Neural cell (in vitro differentiated cells): ENCODE data around the gene TFPI2. TPM values are rescaled to one million over a fixed set of nuclear protein-coding genes. Genes with fewer than 3 reads are reported as not detected.

ENCODE experiments used
- H2AFZ ChIP-seq: fragments of 200-600, 300-800 bp; sonication (generic), shearing (Covaris generic); 2 replicates; pipeline ENCODE4 v1.6.0; 2014; ENCODE audit warnings: low read depth, mild to moderate bottlenecking, antibody characterized with exemption, low read length, moderate library complexity
- H3F3A ChIP-seq: fragments of 200-600 bp; shearing (Covaris generic); 2 replicates; pipeline ENCODE4 v1.6.1; 2016; ENCODE audit warnings: mild to moderate bottlenecking, moderate library complexity, mixed read lengths, antibody characterized with exemption, low read length; ENCODE audit not compliant: insufficient read depth, poor library complexity, severe bottlenecking
- H3K27ac ChIP-seq: fragments of 200-600, 300-800 bp; sonication (generic), shearing (Covaris generic); 2 replicates; pipeline ENCODE4 v1.5.1; 2014; ENCODE audit warnings: mild to moderate bottlenecking, low read length, moderate library complexity
- H3K27me3 ChIP-seq: fragments of 300-800, 200-600 bp; sonication (generic), shearing (Covaris generic); 2 replicates; pipeline ENCODE4 v1.6.0; 2014; ENCODE audit warnings: mild to moderate bottlenecking, low read depth, low read length, moderate library complexity; ENCODE audit not compliant: insufficient read depth
- H3K36me3 ChIP-seq: fragments of 300-800, 200-600 bp; sonication (generic), shearing (Covaris generic); 2 replicates; pipeline ENCODE4 v1.5.1; 2014; ENCODE audit warnings: mild to moderate bottlenecking, antibody characterized with exemption, low read length, moderate library complexity; ENCODE audit not compliant: insufficient read depth
- H3K4me2 ChIP-seq: fragments of 300-800, 200-600 bp; sonication (generic), shearing (Covaris generic); 2 replicates; pipeline ENCODE4 v1.6.0; 2014; ENCODE audit warnings: mild to moderate bottlenecking, low read length
- H3K4me3 ChIP-seq: fragments of 300-800, 200-600 bp; sonication (generic), shearing (Covaris generic); 2 replicates; pipeline ENCODE4 v1.5.1; 2014; ENCODE audit warnings: mild to moderate bottlenecking, low read length, moderate library complexity
- H3K79me2 ChIP-seq: fragments of 200-600 bp; shearing (Covaris generic); replicated peaks from 2 replicates; pipeline ENCODE4 v1.6.0; 2014; ENCODE audit warnings: mild to moderate bottlenecking, low read length, moderate library complexity; ENCODE audit not compliant: insufficient read depth
- H3K9ac ChIP-seq: fragments of 300-800, 200-600 bp; sonication (generic), shearing (Covaris generic); 2 replicates; pipeline ENCODE4 v1.6.1; 2016; ENCODE audit warnings: mild to moderate bottlenecking, low read length, mixed read lengths
- H3K9me2 ChIP-seq: fragments of 200-600 bp; shearing (Covaris generic); 2 replicates; pipeline ENCODE4 v1.6.1; 2016; ENCODE audit warnings: mild to moderate bottlenecking, low read length, mixed read lengths; ENCODE audit not compliant: insufficient read depth
- H3K9me3 ChIP-seq: fragments of 200-600, 300-800 bp; sonication (generic), shearing (Covaris generic); 2 replicates; pipeline ENCODE4 v1.6.1; 2016; ENCODE audit warnings: mild to moderate bottlenecking, mixed run types, low read length, moderate library complexity, mixed read lengths
- H4K20me1 ChIP-seq: fragments of 200-600 bp; shearing (Covaris generic); 2 replicates; pipeline ENCODE4 v1.6.1; 2016; ENCODE audit warnings: mild to moderate bottlenecking, mixed run types; ENCODE audit not compliant: insufficient read depth
- EP300 ChIP-seq: fragments of 450-650 bp; conservative IDR thresholded peaks from 2 replicates; pipeline ENCODE4 v1.6.1; 2014; ENCODE audit warnings: antibody characterized with exemption, mild to moderate bottlenecking, moderate library complexity; ENCODE audit not compliant: poor library complexity, severe bottlenecking
- EZH2 ChIP-seq: fragments of 200-600, 300-800 bp; shearing (Covaris generic), sonication (generic); IDR thresholded peaks from 2 replicates; pipeline ENCODE4 v1.6.1; 2014; ENCODE audit warnings: antibody characterized with exemption, low read length, borderline replicate concordance, mild to moderate bottlenecking; ENCODE audit not compliant: insufficient read depth, poor library complexity, severe bottlenecking
- MXI1 ChIP-seq: fragments of 450-650 bp; conservative IDR thresholded peaks from 2 replicates; pipeline ENCODE4 v1.6.1; 2014; ENCODE audit warnings: antibody characterized with exemption, mild to moderate bottlenecking; ENCODE audit not compliant: poor library complexity, severe bottlenecking
- POLR2AphosphoS5 ChIP-seq: IDR thresholded peaks from 2 replicates; pipeline ENCODE4 v1.6.1; 2012
- RAD21 ChIP-seq: fragments of 450-650 bp; conservative IDR thresholded peaks from 2 replicates; pipeline ENCODE4 v1.6.1; 2014; ENCODE audit warnings: antibody characterized with exemption, mild to moderate bottlenecking, moderate library complexity
- SMC3 ChIP-seq: fragments of 450-650 bp; conservative IDR thresholded peaks from 2 replicates; pipeline ENCODE4 v1.6.1; 2014; ENCODE audit warnings: antibody characterized with exemption, mild to moderate bottlenecking, moderate library complexity; ENCODE audit not compliant: poor library complexity
- TAF1 ChIP-seq: IDR thresholded peaks from 2 replicates; pipeline ENCODE4 v1.6.1; 2012; ENCODE audit warnings: low read depth
- polyA plus RNA-seq: library from polyadenylated mRNA; depleted of rRNA; stranded (reverse); fragments of >200 nt; gene quantifications from 2 replicates; pipeline ENCODE4 v1.2.3, GENCODE V29; 2014
- TF ChIP-seq, protein P1 (sequence below): IDR thresholded peaks from 2 replicates; pipeline ENCODE4 v1.6.1; 2012; ENCODE audit warnings: borderline replicate concordance
- TF ChIP-seq, protein P2 (sequence below): fragments of 450-650 bp; IDR thresholded peaks from 2 replicates; pipeline ENCODE4 v1.5.1; 2014; ENCODE audit warnings: antibody characterized with exemption, mild to moderate bottlenecking, moderate library complexity; ENCODE audit not compliant: poor library complexity, severe bottlenecking

Gene TFPI2
- polyA plus RNA-seq, 1 donor from 2014 or later, result 0.78 TPM

DNA sequence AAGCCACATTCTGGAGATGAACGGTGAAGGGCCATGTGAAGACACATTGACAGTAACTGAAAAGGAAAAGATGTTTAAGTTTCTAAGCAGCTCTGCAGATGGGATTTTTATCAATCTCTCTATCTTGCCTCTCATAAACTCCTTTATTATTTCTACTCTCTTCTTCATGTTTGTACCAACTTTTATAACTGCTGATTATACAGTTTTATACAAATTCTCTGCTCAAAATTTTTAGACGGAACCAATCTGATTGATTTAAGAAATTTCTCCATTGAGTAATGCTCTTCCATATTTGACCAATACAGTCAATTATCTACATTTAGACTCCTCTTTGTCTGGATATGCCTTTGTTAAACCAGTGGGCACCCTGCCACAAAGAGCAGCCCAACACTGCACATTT, 31.7 kb downstream of the TFPI2 start:
- TF ChIP-seq, protein P1, sequence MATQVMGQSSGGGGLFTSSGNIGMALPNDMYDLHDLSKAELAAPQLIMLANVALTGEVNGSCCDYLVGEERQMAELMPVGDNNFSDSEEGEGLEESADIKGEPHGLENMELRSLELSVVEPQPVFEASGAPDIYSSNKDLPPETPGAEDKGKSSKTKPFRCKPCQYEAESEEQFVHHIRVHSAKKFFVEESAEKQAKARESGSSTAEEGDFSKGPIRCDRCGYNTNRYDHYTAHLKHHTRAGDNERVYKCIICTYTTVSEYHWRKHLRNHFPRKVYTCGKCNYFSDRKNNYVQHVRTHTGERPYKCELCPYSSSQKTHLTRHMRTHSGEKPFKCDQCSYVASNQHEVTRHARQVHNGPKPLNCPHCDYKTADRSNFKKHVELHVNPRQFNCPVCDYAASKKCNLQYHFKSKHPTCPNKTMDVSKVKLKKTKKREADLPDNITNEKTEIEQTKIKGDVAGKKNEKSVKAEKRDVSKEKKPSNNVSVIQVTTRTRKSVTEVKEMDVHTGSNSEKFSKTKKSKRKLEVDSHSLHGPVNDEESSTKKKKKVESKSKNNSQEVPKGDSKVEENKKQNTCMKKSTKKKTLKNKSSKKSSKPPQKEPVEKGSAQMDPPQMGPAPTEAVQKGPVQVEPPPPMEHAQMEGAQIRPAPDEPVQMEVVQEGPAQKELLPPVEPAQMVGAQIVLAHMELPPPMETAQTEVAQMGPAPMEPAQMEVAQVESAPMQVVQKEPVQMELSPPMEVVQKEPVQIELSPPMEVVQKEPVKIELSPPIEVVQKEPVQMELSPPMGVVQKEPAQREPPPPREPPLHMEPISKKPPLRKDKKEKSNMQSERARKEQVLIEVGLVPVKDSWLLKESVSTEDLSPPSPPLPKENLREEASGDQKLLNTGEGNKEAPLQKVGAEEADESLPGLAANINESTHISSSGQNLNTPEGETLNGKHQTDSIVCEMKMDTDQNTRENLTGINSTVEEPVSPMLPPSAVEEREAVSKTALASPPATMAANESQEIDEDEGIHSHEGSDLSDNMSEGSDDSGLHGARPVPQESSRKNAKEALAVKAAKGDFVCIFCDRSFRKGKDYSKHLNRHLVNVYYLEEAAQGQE, result no peak
- TF ChIP-seq RAD21 (no peak), EP300 (no peak), SMC3 (no peak), MXI1 (no peak), EZH2 (no peak), TAF1 (no peak), POLR2AphosphoS5 (no peak)
- TF ChIP-seq, protein P2, sequence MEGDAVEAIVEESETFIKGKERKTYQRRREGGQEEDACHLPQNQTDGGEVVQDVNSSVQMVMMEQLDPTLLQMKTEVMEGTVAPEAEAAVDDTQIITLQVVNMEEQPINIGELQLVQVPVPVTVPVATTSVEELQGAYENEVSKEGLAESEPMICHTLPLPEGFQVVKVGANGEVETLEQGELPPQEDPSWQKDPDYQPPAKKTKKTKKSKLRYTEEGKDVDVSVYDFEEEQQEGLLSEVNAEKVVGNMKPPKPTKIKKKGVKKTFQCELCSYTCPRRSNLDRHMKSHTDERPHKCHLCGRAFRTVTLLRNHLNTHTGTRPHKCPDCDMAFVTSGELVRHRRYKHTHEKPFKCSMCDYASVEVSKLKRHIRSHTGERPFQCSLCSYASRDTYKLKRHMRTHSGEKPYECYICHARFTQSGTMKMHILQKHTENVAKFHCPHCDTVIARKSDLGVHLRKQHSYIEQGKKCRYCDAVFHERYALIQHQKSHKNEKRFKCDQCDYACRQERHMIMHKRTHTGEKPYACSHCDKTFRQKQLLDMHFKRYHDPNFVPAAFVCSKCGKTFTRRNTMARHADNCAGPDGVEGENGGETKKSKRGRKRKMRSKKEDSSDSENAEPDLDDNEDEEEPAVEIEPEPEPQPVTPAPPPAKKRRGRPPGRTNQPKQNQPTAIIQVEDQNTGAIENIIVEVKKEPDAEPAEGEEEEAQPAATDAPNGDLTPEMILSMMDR, result no peak
- H2AFZ ChIP-seq, result no peak overlapping the region
- no peaks in the 10 kb centered on the region for H4K20me1 ChIP-seq
- no peaks in the 10 kb centered on the region for H3K27me3 ChIP-seq
- H3K79me2 ChIP-seq, result no peaks in the 10 kb centered on the region
- no peaks in the 10 kb centered on the region for H3K36me3 ChIP-seq
- H3K9me3 ChIP-seq, result no peaks in the 10 kb centered on the region
- H3K9ac ChIP-seq, result no peak overlapping the region
- H3F3A ChIP-seq, result no peaks in the 10 kb centered on the region
- no peak overlapping the region for H3K27ac ChIP-seq
- H3K4me3 ChIP-seq, result no peak overlapping the region
- no peak overlapping the region for H3K4me2 ChIP-seq
- H3K9me2 ChIP-seq, result no peaks in the 10 kb centered on the region

DNA sequence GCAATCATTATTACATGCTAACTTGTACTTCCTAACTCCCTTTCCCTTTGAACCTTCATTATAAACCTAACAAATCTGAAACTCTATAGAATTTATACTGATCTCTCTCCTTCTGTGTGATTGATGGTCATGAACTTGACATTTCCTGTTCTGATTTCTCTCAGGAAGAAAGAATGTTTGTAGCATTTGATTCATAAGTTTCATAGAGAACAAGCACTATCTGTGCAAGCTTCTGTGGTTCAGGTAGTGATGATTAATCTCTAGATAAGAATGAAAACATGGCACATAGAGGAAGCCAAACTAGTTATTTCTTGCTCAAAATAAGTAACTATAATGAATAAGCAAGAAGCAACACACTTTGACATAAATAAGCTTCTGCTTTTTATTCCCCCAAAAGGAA, 34.2 kb downstream of the TFPI2 start:
- no peaks in the 10 kb centered on the region for H3F3A ChIP-seq
- H3K27me3 ChIP-seq, result no peaks in the 10 kb centered on the region
- no peaks in the 10 kb centered on the region for H3K79me2 ChIP-seq
- H4K20me1 ChIP-seq, result no peaks in the 10 kb centered on the region
- H3K4me2 ChIP-seq, result no peak overlapping the region
- no peak overlapping the region for H3K4me3 ChIP-seq
- H2AFZ ChIP-seq, result no peak overlapping the region
- no peaks in the 10 kb centered on the region for H3K9me3 ChIP-seq
- H3K9ac ChIP-seq, result no peak overlapping the region
- H3K9me2 ChIP-seq, result no peaks in the 10 kb centered on the region
- H3K27ac ChIP-seq, result no peak overlapping the region
- TF ChIP-seq, protein P1, result no peak
- TF ChIP-seq MXI1 (no peak), EZH2 (no peak), EP300 (no peak), POLR2AphosphoS5 (no peak), TAF1 (no peak), RAD21 (no peak), SMC3 (no peak)
- TF ChIP-seq, protein P2, result no peak
- no peaks in the 10 kb centered on the region for H3K36me3 ChIP-seq
